HG02884 (cell line): ENCODE data around the gene CNTN1.
A peak's percentile ranks its signal among the peaks of the same experiment; 100 is the strongest.

ENCODE experiments used
- ATAC-seq: cut with Tn5 transposase; IDR thresholded peaks from one replicate; pipeline ENCODE4 v1.9.1; 2021; ENCODE audit warnings: mild to moderate bottlenecking, moderate library complexity; ENCODE audit not compliant: unreplicated experiment

The CNTN1 gene

GRCh38 chr12:40691913-40692764, at the start of gene CNTN1:
TSS of gene CNTN1 (plus strand) at chr12:40692439.
- peak; percentile 72 for ATAC-seq

GRCh38 chr12:40643506-40643905, 48.7 kb upstream of the CNTN1 start:
- ATAC-seq, result no peak

GRCh38 chr12:40643976-40644375, 48.3 kb upstream of the CNTN1 start:
- ATAC-seq, result no peak

GRCh38 chr12:40644708-40645107, 47.5 kb upstream of the CNTN1 start:
- no peak for ATAC-seq

GRCh38 chr12:40645361-40645760, 46.9 kb upstream of the CNTN1 start:
- ATAC-seq, result no peak

GRCh38 chr12:40646456-40646855, 45.8 kb upstream of the CNTN1 start:
- no peak for ATAC-seq

- no peak for ATAC-seq
Observed at GRCh38 chr12:40646911-40647310, 45.3 kb upstream of the CNTN1 start.

GRCh38 chr12:40647651-40648050, 44.6 kb upstream of the CNTN1 start:
- no peak for ATAC-seq

GRCh38 chr12:40648519-40648918, 43.7 kb upstream of the CNTN1 start:
- no peak for ATAC-seq

- no peak for ATAC-seq
Observed at GRCh38 chr12:40650038-40650704, 42.1 kb upstream of the CNTN1 start.

- no peak for ATAC-seq
Observed at GRCh38 chr12:40655451-40655850, 36.8 kb upstream of the CNTN1 start.

- no peak for ATAC-seq
Observed at GRCh38 chr12:40662366-40662765, 29.9 kb upstream of the CNTN1 start.

- ATAC-seq, result no peak
Observed at GRCh38 chr12:40663781-40664180, 28.5 kb upstream of the CNTN1 start.

GRCh38 chr12:40668099-40668529, 24.1 kb upstream of the CNTN1 start:
- ATAC-seq, result no peak

GRCh38 chr12:40672741-40673271, 19.4 kb upstream of the CNTN1 start:
- ATAC-seq, result no peak

- ATAC-seq, result peak; percentile 57
Observed at GRCh38 chr12:40681148-40681547, 11.1 kb upstream of the CNTN1 start.

- no peak for ATAC-seq
Observed at GRCh38 chr12:40684986-40685385, 7.3 kb upstream of the CNTN1 start.

GRCh38 chr12:40688085-40688725, 4.0 kb upstream of the CNTN1 start:
- no peak for ATAC-seq

- no peak for ATAC-seq
Observed at GRCh38 chr12:40689576-40689975, 2.7 kb upstream of the CNTN1 start.

- ATAC-seq, result peak; percentile 22
Observed at GRCh38 chr12:40692765-40693206, 547 bp downstream of the CNTN1 start.

- no peak for ATAC-seq
Observed at GRCh38 chr12:40693207-40693821, 1.1 kb downstream of the CNTN1 start.
